ENCODE measurements around the gene FBXL19.
A peak's percentile ranks its signal among the peaks of the same experiment; 100 is the strongest.

FBXL19 gene

DNA sequence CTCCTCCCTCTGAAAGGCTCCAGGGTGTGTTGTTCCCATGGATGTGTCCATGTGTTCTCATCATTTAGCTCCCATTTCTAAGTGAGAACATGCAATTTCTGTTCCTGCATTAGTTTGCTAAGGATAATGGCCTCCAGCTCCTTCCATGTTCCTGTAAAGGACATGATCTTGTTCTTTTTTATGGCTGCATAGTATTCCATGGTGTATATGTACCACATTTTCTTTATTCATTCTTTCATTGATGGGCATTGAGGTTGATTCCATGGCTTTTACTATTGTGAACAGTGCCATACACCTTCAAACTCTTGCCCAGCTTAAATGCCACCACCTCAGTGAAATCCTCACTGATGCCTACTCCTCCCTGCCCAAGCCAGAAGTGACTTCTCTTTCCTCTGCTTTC is 21.0 kb downstream of the FBXL19 start:
- DNase-seq (ENCODE audit: low read depth in 2 of 2), result no peak

DNA sequence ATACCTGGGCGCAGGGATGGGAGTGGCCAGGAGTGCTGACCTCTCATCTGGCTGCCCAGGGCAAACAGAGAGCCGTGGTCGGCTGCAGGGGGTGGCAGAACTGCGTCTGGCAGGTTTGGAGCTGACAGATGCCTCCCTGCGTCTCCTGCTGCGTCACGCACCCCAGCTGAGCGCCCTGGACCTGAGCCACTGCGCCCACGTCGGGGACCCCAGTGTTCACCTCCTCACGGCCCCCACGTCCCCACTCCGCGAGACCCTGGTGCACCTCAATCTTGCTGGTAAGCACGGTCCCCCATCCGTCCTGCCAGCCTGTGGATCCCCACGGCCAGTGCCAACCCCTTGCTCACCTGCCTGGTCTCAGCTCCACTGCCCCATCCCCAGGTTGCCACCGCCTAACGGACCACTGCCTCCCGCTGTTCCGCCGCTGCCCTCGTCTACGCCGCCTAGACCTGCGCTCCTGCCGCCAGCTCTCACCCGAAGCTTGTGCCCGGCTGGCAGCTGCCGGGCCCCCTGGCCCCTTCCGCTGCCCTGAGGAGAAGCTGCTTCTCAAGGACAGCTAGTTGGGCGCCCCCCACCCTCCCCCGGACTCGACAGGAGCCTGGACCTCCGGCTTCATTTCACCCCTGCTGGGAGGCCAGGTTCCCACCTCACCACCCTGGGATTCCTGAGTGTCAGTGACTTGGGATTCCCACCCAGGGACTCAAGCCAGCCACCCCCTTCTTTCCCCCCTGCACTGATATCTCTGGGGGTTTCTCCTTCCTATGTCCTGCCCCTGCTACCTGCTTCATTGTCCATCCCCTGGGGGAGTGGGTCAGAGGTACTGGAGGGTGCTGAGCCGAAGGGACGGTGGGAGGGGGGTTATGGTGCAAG is 23.5 kb downstream of the FBXL19 start:
- DNase-seq (ENCODE audit: low read depth in 2 of 2), result no peak

DNA sequence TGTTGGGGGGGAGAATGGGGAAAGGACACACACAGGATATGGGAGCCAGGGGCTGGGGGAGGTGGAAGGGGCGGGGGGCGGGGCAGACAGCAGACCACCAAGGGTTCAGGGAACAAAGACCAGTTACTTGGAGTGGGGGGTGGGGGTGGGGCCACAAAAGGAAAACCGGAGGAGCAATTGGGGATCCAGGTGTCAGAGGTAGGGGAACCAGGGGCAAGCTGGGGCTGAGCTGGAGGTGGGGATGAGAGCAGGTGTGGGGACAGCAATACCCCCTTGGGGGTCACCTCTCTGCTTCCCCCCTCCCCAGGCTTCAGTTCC is 24.1 kb downstream of the FBXL19 start:
- no peak for DNase-seq (ENCODE audit: low read depth in 2 of 2)

DNA sequence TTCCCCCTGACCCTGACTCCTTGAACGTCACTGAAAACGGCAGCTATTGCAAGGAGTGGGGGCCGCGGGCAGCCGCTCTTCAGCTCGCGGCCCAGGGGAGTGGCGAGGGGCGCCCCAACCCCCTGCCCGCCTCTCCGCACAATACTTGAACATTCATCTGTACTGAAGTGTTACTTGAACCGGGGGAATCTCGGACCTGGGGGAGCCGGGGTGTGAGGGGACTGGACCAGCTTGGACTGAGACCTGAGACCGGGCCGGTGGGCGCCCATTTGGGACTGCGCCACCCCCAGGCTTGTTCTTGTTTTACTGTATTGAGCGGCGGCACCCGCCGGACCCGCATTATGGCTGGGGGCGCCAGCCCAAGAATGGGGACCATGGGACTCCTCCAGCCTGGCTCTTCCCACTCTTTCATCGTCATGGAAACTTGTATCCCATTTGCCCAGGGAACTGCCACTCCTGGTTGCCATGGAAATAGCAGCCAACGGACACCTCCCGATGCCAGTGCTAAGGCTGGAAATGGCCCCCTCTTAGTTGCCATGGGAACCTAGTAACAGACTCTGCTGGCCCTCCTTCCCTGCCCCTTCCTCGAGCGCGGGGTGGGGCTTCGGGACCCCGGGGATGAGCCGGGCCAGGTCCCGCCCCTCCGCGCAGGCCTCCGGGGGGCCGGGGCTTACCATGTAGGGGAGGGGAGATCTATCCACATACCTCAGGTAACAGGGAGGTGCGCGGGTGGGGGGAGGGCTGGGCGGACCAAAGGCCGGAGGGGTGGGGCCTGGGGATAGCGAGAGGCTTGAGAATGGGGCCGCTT is 24.7 kb downstream of the FBXL19 start:
- DNase-seq (ENCODE audit: low read depth in 2 of 2), result no peak

DNA sequence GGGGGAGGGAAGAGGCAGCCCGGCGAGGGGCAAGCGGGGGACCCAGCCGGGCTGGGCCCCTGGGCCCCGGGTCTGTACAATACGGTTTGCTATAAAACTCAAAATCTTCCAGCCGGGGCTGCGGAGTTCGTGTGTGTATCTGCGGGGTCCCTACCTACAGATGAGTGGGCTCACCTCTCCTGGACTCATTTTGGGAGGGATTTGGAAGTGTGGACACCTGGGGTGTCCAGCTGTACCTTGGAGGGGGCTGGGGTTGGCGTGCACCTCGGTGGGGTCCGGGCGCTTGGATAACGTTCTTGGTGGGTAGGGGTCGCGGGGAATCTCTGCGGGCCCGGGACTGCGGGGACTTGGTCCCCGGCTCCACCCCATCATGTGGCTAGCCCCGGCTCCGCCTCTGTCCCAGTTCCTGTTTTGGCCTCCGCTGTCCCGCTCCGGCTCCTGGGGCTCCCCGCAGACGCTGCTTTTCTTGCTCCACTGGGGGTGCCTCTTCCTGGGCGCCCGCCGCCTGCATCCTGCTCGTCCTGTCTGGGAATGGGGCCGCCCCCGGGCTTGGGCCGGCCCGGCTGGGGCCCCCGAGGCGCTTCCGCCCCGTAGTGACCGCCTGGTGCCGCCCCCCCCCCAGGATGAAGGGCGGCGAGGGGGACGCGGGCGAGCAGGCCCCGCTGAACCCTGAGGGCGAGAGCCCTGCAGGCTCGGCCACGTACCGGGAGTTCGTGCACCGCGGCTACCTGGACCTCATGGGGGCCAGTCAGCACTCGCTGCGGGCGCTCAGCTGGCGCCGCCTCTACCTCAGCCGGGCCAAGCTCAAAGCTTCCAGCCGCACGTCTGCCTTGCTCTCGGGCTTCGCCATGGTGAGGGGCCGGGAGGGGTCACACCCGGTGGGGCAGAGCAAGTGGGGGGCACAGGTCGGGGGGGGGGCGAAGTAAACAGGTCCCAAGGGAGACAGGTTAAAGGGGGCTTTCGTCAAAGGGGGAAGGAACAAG is 25.6 kb downstream of the FBXL19 start, which contains the start of gene ORAI3:
Gene ORAI3, plus strand, starts transcription at position 402 of the 983 bp plus-strand sequence. Its CDS starts 222 bp downstream, at position 624.
- no peak for DNase-seq (ENCODE audit: low read depth in 2 of 2)

DNA sequence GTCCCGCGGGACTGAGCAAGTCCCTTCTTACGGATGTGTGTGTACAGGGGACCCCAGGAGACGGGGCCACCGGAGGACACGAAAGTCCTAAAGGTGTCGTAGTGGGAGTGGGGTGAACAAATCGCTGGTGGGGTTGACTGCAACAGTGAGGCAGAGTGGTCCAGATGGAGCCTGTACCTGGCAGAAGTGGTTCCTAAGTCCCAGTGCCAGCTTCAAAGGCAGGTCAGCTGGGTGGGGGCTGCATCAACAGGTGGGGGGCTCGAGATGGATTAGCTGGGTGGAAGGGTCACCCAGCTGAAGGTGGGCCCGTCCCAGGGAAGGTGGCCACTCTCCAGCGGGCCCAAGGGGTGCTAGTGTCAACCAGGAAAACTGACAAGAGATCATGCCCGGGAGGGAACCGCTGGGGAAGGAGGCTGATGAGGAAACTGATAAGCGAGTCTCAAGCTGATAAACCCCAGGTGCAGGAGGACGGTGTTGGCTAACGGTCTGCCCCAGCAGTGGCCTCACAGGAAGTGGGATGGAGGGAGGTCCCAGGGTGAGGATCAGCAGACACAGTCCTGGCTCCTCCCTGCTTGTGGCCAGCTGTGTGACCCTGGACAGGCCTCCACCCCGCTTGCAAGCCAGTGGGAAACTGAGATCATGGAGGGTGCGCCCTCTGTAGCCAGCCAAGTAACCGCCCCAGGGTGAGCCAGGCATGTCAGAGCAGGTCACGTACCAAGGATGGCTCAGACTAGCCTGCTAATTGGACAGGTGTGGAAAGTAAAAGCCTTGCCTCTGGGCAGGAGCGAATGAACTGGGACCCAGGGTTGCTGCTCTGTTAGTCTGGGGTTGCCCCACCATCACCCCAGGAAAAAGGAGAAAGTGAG is 26.5 kb downstream of the FBXL19 start:
- no peak for DNase-seq (ENCODE audit: low read depth in 2 of 2)

DNA sequence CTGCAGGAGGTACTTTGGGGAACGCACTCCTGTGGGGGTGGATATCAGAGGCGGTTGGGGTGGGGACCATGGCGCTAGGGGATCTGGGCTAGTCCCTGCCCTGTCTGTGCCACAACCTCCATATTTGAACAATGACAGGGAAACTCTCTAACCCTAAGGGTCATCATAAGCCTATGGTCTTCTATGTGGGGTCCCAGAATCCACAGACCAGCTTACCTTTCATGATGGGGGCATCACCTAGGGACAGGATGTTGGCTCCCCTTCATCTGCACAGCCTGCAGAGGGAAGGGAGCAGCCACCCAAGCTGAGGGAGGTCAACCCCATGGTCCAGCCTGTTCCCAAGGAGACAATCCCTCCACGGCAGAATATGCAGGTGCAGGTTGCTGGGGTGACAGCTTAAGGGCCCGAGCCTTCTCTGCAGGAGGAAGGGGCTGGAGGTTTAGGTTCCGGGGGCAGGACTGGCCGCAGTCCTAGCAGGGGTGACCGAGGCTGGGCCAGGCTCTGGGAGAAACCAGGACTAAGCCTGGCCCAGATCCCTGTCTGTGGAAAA is 27.2 kb downstream of the FBXL19 start:
- DNase-seq (ENCODE audit: low read depth in 2 of 2), result no peak

DNA sequence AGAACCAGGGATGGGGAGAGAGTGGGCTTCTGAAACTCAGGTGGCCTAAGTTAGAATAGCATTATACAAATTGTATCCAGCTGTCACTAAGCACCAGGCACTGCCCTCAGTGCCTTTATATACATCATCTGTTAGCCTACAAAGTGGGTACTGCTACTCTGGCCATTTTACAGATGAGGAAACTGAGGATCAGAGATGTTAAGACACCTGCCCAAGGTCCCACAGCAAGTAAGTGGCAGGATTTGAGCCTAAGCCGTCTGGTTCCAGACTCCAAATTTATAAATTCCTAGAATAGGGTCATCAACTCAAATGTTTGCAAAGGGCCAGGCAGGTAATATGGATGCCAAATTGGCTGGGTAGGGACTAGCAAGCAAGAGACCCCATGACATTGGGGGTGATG is 27.8 kb downstream of the FBXL19 start:
- no peak for DNase-seq (ENCODE audit: low read depth in 2 of 2)

DNA sequence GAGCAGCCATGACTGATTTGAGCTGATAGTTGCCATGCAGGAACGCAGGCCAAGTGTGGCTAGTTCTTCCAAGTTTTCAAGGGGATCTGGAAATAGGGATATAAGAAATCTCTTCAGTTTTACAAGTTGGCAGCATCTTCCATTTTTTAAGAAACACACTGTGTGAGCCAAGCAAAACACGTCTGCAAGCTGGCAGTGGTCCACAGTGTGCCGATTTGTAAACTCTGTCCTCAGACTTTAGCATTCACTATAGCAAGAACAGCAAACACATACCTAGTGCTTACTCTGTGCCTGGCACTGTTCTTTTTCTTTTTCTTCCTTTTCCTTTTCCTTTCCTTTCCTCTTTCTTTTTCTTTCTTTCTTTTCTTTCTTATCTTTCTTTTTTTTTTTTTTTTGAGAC is 28.4 kb downstream of the FBXL19 start:
- DNase-seq (ENCODE audit: low read depth in 2 of 2), result no peak

DNA sequence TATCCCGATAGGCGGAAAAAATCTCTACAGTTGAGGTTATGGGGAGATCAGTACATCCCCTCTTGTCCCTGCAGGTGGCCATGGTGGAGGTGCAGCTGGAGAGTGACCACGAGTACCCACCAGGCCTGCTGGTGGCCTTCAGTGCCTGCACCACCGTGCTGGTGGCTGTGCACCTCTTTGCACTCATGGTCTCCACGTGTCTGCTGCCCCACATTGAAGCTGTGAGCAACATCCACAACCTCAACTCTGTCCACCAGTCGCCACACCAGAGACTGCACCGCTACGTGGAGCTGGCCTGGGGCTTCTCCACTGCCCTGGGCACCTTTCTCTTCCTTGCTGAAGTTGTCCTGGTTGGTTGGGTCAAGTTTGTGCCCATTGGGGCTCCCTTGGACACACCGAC is 29.7 kb downstream of the FBXL19 start:
- no peak for DNase-seq (ENCODE audit: low read depth in 2 of 2)

DNA sequence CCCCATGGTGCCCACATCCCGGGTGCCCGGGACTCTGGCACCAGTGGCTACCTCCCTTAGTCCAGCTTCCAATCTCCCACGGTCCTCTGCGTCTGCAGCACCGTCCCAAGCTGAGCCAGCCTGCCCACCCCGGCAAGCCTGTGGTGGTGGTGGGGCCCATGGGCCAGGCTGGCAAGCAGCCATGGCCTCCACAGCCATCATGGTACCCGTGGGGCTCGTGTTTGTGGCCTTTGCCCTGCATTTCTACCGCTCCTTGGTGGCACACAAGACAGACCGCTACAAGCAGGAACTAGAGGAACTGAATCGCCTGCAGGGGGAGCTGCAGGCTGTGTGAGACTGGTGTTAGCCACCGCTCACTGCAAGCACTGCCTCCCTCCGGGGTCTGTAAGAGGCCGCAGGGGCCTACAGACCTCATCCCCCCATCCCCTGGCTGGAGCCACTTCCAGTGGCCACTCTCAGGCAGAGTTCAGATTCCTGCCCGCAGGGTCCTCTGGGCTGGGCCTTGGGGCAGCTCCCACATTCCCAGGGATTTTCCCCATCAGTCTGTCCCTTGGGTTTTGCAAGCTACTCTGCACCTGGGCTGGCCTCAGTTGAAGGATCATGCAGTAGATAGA is 30.2 kb downstream of the FBXL19 start:
- DNase-seq (ENCODE audit: low read depth in 2 of 2), result peak; percentile 19 to 42

DNA sequence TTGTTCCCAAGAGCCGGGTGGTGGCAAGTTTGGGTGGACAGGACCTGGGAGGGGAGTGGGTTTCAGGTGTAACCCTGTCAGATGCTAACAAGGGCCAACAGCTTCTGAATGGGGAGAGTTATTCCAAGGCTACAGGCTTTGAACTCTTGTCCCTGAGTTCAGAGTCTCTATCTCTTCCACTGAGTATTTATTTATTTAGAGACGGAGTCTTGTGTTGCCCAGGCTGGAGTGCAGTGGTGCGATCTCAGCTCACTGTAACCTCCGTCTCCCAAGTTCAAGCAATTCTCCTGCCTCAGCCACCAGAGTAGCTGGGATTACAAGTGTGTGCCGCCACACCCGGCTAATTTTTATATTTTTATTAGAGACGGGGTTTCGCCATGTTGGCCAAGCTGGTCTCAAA is 31.6 kb downstream of the FBXL19 start:
- no peak for DNase-seq (ENCODE audit: low read depth in 2 of 2)

DNA sequence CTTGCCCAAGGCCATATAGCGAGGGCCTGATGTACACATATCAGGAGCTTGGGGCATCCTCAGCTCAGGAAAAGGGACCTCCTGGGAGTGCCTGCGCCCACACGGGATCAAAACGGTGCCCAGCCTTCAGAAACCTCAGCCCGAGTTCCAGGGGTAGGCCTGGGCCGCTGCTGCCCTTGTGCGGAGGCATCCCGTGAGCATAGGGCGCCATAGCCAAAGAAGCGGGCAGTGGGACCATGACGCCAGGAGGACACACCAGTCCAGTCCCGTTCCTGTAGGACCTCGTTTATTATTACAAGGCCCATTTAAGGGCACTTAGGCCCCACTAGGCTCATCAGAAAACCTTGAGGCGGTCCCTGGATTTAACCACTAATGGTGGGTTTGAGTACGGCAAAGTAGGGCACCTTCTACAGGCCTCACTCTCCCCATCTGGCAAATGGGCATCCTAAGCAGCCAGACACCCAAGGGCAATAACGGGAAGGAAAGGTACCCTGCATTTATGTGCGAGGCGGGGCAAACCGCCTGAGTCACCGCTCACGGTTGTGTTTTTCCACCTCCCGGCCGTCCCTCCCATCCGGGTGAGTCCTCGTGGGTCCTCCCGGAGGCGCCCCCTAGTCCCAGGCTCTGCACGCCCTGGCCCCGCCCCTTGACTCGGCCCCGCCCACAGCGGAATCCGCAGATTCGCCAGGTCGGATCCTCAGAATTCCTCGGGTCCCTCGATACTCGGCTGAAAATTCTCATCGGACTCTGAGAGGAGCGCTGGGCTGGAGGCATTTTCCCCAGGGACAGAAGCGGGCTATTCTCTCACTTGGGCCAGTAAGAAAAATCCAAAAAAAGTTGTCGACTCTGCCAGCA is 33.5 kb downstream of the FBXL19 start:
- peak; percentile 85 to 89 for DNase-seq (ENCODE audit: low read depth in 2 of 2)

DNA sequence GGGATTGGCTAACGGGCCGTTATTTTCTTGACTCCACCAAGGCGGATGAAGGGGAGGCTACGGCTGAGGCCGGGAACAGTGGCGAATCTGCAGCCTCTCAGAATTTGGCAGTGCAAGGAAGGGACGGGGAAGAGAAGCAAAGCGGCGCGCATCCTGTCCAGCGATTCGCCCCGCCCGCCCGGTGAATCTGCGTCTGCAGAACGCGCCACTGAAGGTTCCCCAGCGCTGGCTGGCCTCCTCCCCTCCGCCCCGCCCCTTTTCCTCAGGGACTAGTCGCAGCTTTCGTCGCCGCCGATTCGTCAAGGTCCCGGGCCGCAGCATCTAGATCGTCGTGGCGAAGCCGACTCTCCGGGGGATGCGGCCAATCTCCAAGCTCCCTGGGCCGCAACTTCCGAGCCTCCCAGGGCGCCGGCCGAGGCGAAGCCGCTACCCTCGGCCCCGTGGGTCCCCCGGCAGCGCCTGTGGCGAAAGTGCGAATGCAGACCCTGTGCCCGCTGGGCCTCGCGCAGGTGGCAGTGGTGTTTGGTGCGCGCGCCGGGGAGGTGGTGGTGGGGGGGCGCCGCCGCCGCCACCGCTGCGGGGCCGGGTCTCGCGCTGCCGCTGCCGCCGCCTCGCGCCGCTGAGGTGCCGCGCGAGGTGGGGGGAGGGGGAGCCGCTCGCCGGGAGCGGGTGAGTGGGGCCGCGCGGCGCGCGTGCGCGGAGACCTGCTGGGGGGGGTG is 34.2 kb downstream of the FBXL19 start, which contains the start of gene SETD1A:
Gene SETD1A, plus strand, starts transcription at position 299 of the 719 bp plus-strand sequence. CDS start 978 bp downstream, outside the sequence.
- peak; percentile 94 for DNase-seq (ENCODE audit: low read depth in 2 of 2)

DNA sequence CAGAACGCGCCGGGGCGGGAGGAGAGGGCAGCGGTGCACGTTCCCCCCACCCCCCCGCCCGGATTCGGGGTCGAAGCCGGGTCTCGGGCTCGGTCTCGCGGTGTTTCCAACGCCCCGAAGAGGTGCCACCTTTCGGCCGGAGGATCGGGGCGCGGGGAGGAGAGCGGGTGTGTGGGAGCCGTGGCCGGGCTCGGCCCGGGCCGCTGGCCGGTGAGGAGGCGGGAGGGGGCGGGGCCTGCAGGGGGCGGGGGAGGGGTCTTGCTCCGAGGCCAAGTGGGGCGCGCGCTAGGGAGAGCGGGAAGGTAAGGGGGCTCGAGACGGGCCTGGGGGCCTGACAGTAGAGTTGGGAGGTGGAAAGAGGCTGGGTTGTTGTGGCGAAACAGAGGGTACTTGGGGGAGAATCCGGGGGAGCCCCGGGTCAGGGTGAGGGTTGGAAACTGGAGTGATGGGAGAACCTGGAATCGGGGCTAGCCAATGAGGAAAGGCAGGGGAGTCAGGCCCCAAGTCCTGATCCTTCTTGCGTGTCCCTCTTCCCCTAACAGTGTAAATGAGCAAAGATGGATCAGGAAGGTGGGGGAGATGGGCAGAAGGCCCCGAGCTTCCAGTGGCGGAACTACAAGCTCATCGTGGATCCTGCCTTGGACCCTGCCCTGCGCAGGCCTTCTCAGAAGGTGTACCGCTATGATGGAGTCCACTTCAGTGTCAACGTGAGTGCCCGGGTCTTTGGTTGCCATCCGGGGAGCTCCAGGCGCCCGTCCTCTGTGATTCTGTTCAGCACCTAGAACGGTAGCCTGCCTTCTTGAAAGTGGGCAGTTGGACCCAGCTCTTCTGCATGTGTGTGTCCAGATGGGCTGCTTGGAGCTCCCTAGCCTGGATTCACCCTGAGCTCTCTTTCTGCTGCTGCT is 35.1 kb downstream of the FBXL19 start:
- DNase-seq (ENCODE audit: low read depth in 2 of 2), result peak in 1 of 2 donors; percentile 17

DNA sequence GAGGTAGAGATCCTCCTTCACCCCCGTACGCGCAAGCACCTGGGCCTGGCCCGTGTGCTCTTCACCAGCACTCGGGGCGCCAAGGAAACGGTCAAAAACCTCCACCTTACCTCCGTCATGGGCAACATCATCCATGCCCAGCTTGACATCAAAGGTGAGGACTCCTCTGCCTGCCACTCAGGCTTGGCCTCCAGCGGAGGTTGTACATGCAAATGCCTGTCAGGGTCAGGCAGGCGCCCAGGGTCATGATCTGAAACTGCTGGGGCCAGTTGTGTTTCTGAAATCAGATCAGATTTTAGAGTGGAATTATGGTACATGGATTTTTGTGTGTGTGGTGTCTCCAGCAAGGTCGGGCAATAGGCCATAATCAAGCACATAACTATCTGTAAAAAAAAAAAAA is 38.0 kb downstream of the FBXL19 start:
- DNase-seq (ENCODE audit: low read depth in 2 of 2), result no peak

DNA sequence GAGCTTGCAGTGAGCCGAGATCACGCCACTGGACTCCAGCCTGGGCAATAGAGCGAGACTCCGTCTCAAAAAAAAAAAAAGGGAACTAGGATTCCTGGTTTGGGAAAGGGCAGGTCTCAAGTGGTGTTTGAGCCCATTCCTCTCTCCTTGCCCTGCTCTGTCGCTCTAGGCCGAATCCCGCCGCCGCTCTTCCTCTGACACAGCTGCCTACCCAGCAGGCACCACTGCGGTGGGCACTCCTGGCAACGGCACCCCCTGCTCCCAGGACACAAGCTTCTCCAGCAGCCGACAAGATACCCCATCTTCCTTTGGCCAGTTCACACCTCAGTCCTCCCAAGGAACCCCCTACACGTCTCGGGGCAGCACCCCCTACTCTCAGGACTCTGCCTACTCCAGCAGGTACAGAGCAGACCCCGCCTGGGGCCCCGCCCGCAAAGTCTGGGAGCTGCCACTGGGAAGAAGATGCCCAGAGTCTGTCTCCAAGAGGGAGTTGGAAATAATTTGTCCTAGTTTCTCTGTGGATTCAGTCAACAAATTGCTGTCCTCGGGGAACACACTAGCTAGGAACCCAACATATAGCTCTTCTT is 40.6 kb downstream of the FBXL19 start:
- DNase-seq (ENCODE audit: low read depth in 2 of 2), result no peak

Measured in stimulated activated CD8-positive, alpha-beta memory T cell treated with anti-CD3 and anti-CD28 coated beads, Interleukin-7, amount 100 ng/mL, for 4 hours (primary cell).